ENCODE results near the gene COLGALT1. TPM values are rescaled to one million over a fixed set of nuclear protein-coding genes. Genes with fewer than 3 reads are reported as not detected.

Gene COLGALT1
- total and polyA plus RNA-seq, 9 of the 15 experiments (the other 6 are each of a cell fraction or from before 2014, with no cell fraction given) = 4.9 to 119 (median 82.6) TPM

DNA sequence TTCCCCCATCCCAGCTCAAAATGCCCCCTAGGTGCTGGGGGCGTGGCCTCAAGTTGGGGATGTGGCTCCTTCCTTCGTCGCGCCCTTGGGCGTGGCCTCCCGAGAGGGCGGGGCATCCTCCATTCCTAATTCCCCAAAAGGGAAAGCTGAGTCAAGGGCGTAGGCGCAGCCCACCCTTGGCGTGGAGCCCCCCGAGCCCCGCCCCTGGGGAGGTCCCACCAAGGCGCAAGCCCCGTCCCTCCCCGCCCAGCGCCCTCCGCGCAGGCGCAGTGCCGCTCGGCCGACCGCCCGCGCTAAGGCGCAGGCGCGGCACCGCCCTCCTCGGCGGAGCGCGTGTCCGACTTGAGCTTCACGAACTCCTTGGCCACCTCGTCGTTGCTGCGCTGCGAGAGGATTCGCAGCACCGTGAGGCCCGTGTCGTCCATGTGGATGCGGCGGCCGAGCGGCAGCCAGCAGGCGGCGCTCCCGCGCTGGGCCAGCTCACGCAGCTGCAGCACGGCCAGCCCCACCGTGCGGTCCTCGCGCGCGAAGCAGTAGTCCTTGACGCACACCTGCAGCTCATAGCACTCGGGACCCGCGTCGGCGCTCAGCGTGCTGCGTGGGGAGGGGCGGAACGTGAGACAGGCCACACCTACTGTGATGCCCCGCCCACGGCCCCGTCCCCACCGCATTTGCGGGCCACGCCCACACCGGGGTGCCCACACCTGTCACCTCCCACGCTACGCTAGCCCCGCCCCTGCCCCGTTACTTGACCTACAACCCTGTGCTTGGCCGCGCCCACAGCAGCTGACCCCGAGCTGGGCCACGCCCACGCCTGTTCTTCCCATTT, 50.5 kb downstream of the COLGALT1 start (continued):
- TF ChIP-seq, protein P1, sequence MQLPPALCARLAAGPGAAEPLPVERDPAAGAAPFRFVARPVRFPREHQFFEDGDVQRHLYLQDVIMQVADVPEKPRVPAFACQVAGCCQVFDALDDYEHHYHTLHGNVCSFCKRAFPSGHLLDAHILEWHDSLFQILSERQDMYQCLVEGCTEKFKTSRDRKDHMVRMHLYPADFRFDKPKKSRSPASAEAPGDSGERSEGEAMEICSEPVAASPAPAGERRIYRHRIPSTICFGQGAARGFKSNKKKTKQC (CRISPR knock-in tag; IDR thresholded peaks at IDR 0.05) = peak; percentile 98
- TF ChIP-seq RBM22 (IDR thresholded peaks at IDR 0.05; ENCODE audit: low read depth, low read length, poor library complexity, severe bottlenecking) (no peak), PRMT5 (CRISPR knock-in tag; IDR thresholded peaks at IDR 0.05) (no peak), CHD2 (IDR thresholded peaks at IDR 0.05; ENCODE audit: low read depth, low read length) (0 out of 2 replicates have a peak, but pooled peaks have one; percentile 52), ZNF444 (CRISPR knock-in tag; IDR thresholded peaks at IDR 0.05) (no peak), CCAR2 (IDR thresholded peaks at IDR 0.05; ENCODE audit: low read depth, low read length) (no peak), ZNF695 (CRISPR knock-in tag; IDR thresholded peaks at IDR 0.05) (no peak), KDM1A (IDR thresholded peaks at IDR 0.05) (no peak), ZNF197 (CRISPR knock-in tag; IDR thresholded peaks at IDR 0.05; ENCODE audit: low read depth) (no peak), ILK (tag; IDR thresholded peaks at IDR 0.05; ENCODE audit: borderline replicate concordance, low read depth) (no peak), HDAC1 (IDR thresholded peaks at IDR 0.05) (peak in 1 of 2 experiments; percentile 91; a peak in 2 of 4 replicates), ZNF282 (CRISPR knock-in tag; IDR thresholded peaks at IDR 0.05) (peak; percentile 98), EHMT2 (IDR thresholded peaks at IDR 0.05) (no peak), GATAD2B (IDR thresholded peaks at IDR 0.05; ENCODE audit: borderline replicate concordance) (no peak; the same call in 1 of the 2 replicates)
- TF ChIP-seq, protein P2, sequence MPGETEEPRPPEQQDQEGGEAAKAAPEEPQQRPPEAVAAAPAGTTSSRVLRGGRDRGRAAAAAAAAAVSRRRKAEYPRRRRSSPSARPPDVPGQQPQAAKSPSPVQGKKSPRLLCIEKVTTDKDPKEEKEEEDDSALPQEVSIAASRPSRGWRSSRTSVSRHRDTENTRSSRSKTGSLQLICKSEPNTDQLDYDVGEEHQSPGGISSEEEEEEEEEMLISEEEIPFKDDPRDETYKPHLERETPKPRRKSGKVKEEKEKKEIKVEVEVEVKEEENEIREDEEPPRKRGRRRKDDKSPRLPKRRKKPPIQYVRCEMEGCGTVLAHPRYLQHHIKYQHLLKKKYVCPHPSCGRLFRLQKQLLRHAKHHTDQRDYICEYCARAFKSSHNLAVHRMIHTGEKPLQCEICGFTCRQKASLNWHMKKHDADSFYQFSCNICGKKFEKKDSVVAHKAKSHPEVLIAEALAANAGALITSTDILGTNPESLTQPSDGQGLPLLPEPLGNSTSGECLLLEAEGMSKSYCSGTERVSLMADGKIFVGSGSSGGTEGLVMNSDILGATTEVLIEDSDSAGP (CRISPR knock-in tag; IDR thresholded peaks at IDR 0.05) = no peak
- TF ChIP-seq, protein P3, sequence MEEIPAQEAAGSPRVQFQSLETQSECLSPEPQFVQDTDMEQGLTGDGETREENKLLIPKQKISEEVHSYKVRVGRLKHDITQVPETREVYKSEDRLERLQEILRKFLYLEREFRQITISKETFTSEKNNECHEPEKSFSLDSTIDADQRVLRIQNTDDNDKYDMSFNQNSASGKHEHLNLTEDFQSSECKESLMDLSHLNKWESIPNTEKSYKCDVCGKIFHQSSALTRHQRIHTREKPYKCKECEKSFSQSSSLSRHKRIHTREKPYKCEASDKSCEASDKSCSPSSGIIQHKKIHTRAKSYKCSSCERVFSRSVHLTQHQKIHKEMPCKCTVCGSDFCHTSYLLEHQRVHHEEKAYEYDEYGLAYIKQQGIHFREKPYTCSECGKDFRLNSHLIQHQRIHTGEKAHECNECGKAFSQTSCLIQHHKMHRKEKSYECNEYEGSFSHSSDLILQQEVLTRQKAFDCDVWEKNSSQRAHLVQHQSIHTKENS (CRISPR knock-in tag; IDR thresholded peaks at IDR 0.05) = no peak
- TF ChIP-seq, protein P4, sequence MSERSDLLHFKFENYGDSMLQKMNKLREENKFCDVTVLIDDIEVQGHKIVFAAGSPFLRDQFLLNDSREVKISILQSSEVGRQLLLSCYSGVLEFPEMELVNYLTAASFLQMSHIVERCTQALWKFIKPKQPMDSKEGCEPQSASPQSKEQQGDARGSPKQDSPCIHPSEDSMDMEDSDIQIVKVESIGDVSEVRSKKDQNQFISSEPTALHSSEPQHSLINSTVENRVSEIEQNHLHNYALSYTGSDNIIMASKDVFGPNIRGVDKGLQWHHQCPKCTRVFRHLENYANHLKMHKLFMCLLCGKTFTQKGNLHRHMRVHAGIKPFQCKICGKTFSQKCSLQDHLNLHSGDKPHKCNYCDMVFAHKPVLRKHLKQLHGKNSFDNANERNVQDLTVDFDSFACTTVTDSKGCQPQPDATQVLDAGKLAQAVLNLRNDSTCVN (CRISPR knock-in tag; IDR thresholded peaks at IDR 0.05) = no peak
- TF ChIP-seq, protein P5, sequence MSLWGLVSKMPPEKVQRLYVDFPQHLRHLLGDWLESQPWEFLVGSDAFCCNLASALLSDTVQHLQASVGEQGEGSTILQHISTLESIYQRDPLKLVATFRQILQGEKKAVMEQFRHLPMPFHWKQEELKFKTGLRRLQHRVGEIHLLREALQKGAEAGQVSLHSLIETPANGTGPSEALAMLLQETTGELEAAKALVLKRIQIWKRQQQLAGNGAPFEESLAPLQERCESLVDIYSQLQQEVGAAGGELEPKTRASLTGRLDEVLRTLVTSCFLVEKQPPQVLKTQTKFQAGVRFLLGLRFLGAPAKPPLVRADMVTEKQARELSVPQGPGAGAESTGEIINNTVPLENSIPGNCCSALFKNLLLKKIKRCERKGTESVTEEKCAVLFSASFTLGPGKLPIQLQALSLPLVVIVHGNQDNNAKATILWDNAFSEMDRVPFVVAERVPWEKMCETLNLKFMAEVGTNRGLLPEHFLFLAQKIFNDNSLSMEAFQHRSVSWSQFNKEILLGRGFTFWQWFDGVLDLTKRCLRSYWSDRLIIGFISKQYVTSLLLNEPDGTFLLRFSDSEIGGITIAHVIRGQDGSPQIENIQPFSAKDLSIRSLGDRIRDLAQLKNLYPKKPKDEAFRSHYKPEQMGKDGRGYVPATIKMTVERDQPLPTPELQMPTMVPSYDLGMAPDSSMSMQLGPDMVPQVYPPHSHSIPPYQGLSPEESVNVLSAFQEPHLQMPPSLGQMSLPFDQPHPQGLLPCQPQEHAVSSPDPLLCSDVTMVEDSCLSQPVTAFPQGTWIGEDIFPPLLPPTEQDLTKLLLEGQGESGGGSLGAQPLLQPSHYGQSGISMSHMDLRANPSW (CRISPR knock-in tag; IDR thresholded peaks at IDR 0.05) = peak; percentile 91; the same call in 1 of the 2 replicates
- TF ChIP-seq, protein P6, sequence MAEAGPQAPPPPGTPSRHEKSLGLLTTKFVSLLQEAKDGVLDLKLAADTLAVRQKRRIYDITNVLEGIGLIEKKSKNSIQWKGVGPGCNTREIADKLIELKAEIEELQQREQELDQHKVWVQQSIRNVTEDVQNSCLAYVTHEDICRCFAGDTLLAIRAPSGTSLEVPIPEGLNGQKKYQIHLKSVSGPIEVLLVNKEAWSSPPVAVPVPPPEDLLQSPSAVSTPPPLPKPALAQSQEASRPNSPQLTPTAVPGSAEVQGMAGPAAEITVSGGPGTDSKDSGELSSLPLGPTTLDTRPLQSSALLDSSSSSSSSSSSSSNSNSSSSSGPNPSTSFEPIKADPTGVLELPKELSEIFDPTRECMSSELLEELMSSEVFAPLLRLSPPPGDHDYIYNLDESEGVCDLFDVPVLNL (CRISPR knock-in tag; IDR thresholded peaks at IDR 0.05; ENCODE audit: low read depth) = peak; percentile 70

Data from K562 (cell line).